Measurements from ENCODE around the gene CDH10. TPM values are rescaled to one million over a fixed set of nuclear protein-coding genes. Genes with fewer than 3 reads are reported as not detected.

CDH10 gene
- total and polyA plus RNA-seq, 9 of the 15 experiments (the other 6 are each of a cell fraction or from before 2014, with no cell fraction given), result not detected

DNA sequence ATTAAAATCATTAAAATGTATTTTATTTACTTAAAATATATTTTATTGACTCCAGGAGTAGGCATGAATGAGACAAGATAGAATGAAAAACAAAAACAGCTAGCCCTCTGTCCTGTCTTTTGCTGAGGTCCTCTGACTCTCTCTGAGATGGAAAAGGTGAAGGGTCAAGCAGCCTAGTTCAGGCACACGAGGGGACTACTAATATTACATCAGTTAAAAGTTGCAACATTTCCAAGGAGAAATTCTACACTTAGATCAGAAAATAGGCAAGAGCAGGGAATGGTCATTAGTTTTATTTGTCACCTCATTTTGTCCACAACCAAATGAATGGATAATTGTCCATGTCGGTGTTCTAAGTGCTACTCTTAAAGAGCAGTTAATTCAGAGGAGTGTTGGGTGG is 148.5 kb downstream of the CDH10 start:
- H3K4me2 ChIP-seq (ENCODE audit: insufficient read depth, low read length), result no peak overlapping the region
- CTCF ChIA-PET (ENCODE audit: low intra/inter-chr PET ratio), result no interaction called here
- no peaks in the 10 kb centered on the region for H3K9me1 ChIP-seq (ENCODE audit: control insufficient read depth, insufficient read depth, low read length)
- no peak overlapping the region for H2AFZ ChIP-seq (ENCODE audit: low read depth, low read length)
- H3K36me3 ChIP-seq (ENCODE audit: control insufficient read depth, insufficient read depth, low read length), result no peaks in the 10 kb centered on the region
- no peak overlapping the region for H3K4me3 ChIP-seq
- 0% methylated on average over 2 of the region's 2 CpGs for WGBS (ENCODE audit: insufficient coverage, low coverage, missing lambda C conversion rate)
- intact Hi-C loops (cut with micrococcal nuclease) (no loop called here), in situ Hi-C loops (cut with MboI) (no loop called here)
- BruUV-seq (replicated peaks), result no TSS peak
- no peaks in the 10 kb centered on the region for H3K4me1 ChIP-seq (replicated peaks in 1 of 2; ENCODE audit: control insufficient read depth in 2 of 2, insufficient read depth in 2 of 2, low read length in 2 of 2)
- DNase-seq (ENCODE audit: extremely low read depth in 1 of 4, low spot score in 3 of 4) (no peak), FAIRE-seq (no peak), ATAC-seq (no peak)
- H3K9me3 ChIP-seq (replicated peaks; ENCODE audit: control insufficient read depth, insufficient read depth, low read depth, low read length), result no peaks in the 10 kb centered on the region
- no peaks in the 10 kb centered on the region for H3K27me3 ChIP-seq (ENCODE audit: control insufficient read depth in 2 of 2, insufficient read depth in 2 of 2, low read length in 2 of 2)
- POLR2A ChIA-PET, result no interaction called here
- TF ChIP-seq ZSCAN29 (IDR thresholded peaks at IDR 0.05) (no peak), L3MBTL2 (IDR thresholded peaks at IDR 0.05) (no peak), NFXL1 (CRISPR knock-in tag; IDR thresholded peaks at IDR 0.05) (no peak), ZNF408 (CRISPR knock-in tag; IDR thresholded peaks at IDR 0.05; ENCODE audit: low read depth) (no peak), ZNF316 (IDR thresholded peaks at IDR 0.05) (no peak), NR2C1 (IDR thresholded peaks at IDR 0.05) (no peak), NR2C1 (tag; IDR thresholded peaks at IDR 0.05) (no peak), HDAC1 (IDR thresholded peaks at IDR 0.05) (no peak), ZNF184 (CRISPR knock-in tag; IDR thresholded peaks at IDR 0.05) (no peak), ETV6 (IDR thresholded peaks at IDR 0.05; ENCODE audit: borderline replicate concordance in 1 of 2, low read depth in 2 of 2, low read length in 1 of 2) (no peak), ETV6 (CRISPR knock-in tag; IDR thresholded peaks at IDR 0.05; ENCODE audit: borderline replicate concordance) (no peak), HDAC2 (IDR thresholded peaks at IDR 0.05) (no peak), SNRNP70 (optimal IDR thresholded peaks at IDR 0.05; ENCODE audit: low read depth, low read length) (no peak), MYC (IDR thresholded peaks at IDR 0.05; ENCODE audit: low read depth, low read length) (no peak), MYC (CRISPR knock-in tag; IDR thresholded peaks at IDR 0.05; ENCODE audit: borderline replicate concordance, low read depth) (no peak), HIVEP1 (CRISPR knock-in tag; IDR thresholded peaks at IDR 0.05) (no peak)
- TF ChIP-seq, protein P1, sequence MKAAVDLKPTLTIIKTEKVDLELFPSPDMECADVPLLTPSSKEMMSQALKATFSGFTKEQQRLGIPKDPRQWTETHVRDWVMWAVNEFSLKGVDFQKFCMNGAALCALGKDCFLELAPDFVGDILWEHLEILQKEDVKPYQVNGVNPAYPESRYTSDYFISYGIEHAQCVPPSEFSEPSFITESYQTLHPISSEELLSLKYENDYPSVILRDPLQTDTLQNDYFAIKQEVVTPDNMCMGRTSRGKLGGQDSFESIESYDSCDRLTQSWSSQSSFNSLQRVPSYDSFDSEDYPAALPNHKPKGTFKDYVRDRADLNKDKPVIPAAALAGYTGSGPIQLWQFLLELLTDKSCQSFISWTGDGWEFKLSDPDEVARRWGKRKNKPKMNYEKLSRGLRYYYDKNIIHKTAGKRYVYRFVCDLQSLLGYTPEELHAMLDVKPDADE (conservative IDR thresholded peaks at IDR 0.05; ENCODE audit: control insufficient read depth, low read depth, low read length), result no peak
- TF ChIP-seq, protein P2, sequence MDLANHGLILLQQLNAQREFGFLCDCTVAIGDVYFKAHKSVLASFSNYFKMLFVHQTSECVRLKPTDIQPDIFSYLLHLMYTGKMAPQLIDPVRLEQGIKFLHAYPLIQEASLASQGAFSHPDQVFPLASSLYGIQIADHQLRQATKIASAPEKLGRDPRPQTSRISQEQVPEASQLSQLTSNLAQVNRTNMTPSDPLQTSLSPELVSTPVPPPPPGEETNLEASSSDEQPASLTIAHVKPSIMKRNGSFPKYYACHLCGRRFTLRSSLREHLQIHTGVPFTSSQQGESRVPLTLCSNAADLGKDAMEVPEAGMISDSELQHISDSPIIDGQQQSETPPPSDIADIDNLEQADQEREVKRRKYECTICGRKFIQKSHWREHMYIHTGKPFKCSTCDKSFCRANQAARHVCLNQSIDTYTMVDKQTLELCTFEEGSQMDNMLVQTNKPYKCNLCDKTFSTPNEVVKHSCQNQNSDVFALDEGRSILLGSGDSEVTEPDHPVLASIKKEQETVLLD (IDR thresholded peaks at IDR 0.05), result no peak
- TF ChIP-seq, protein P3, sequence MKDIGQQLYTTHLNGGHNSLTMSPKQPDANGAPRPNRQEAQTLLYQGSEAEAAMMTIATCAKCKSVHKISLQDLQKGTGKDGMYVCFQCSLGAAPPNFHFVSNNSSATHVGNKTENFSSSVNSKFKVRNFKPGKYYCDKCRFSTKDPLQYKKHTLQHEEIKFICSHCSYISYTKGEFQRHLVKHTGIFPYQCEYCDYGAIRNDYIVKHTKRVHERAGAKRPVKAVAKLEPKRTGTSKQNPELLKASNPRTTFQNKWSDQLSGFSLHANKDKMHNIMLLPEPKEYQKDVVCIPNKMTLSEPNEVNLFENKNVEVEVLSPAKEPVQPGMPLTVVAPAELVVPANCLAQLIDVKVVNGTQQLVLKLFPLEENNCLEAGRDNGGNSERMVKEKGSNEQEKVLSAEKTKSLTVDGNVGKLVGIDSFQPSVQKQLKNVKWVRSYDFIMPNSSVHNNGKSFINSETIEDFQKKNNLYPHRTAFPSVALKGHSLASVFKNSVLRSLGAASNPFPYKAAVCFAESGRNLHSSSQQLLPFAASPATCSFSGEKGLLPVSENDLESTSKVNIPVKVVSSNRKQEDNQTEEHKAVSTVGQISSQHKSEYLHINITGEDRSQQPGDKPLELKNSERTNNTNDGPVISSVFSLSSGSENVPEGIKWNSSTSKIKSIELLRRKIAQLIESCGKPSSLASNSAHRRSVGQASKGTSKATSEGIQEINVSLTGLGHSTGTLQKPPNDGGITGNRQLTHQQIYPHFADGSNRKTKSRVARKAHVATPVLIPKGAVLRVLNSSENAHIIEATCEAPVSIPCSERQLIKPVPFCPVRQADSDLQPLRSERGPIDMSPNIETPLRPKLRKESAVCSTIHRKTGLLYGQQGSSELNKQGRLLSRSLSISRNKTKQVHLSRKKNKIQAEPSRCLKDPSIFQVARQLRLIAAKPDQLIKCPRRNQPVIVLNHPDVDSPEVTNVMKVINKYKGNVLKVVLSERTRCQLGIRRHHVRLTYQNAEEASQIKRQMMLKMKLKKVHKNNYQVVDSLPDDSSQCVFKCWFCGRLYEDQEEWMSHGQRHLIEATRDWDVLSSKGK (CRISPR knock-in tag; IDR thresholded peaks at IDR 0.05), result no peak
- TF ChIP-seq, protein P4, sequence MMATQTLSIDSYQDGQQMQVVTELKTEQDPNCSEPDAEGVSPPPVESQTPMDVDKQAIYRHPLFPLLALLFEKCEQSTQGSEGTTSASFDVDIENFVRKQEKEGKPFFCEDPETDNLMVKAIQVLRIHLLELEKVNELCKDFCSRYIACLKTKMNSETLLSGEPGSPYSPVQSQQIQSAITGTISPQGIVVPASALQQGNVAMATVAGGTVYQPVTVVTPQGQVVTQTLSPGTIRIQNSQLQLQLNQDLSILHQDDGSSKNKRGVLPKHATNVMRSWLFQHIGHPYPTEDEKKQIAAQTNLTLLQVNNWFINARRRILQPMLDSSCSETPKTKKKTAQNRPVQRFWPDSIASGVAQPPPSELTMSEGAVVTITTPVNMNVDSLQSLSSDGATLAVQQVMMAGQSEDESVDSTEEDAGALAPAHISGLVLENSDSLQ (IDR thresholded peaks at IDR 0.05), result no peak
- no peaks in the 10 kb centered on the region for H3K79me2 ChIP-seq (ENCODE audit: control insufficient read depth, insufficient read depth, low read length)
- no peak overlapping the region for H3K27ac ChIP-seq (ENCODE audit: extremely low read depth, low read depth, low read length)
- H4K20me1 ChIP-seq (replicated peaks; ENCODE audit: control insufficient read depth, insufficient read depth, low read length), result no peaks in the 10 kb centered on the region
- no peak overlapping the region for H3K9ac ChIP-seq (ENCODE audit: insufficient read depth in 1 of 2, low read depth in 2 of 2, low read length in 2 of 2)

Measured in K562 (cell line).